ENCODE data around the gene ANO1. TPM values are rescaled to one million over a fixed set of nuclear protein-coding genes. Genes with fewer than 3 reads are reported as not detected.

Gene ANO1
- total RNA-seq, 1 experiment from 2014 or later, result 41.7 TPM

DNA sequence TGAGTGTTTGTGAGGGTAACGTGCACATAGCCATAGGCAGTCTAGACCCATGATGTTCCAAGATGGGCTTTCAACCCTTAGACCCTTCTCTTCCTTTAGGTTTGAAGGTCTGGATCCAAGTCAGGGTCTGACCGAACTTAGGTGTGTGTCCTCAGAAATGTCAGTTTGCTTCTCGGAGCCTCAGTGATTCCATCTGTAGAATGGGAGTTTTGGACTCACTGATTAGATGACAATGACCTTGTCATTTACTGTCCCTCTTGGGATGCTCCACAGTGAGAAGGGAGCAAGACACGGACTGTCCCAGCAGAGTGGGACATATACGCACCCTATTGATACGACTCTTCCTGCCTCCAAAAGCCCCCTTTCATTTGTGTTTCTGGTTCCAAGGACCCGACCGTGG lies 37.7 kb downstream of the ANO1 start:
- H3K4me1 ChIP-seq (ENCODE audit: control insufficient read depth in 1 of 2, insufficient read depth in 2 of 2, low read length in 2 of 2), result peaks cover 8 to 12% of the 10 kb centered on the region in 2 experiments
- intact Hi-C loops (cut with micrococcal nuclease), result no loop called here
- DNase-seq (ENCODE audit: low read depth, low spot score) (no peak), ATAC-seq (no peak)
- ChIA-PET CTCF (no interaction called here), POLR2A (no interaction called here), RAD21 (ENCODE audit: low non-redundant PET in 1 of 2, low total read pairs in 2 of 2, uncharacterized antibody in 2 of 2, unreplicated experiment in 2 of 2) (no interaction called here)
- no peaks in the 10 kb centered on the region for H3K79me2 ChIP-seq (ENCODE audit: insufficient read depth, low read length)
- no peaks in the 10 kb centered on the region for H4K20me1 ChIP-seq (ENCODE audit: insufficient read depth)
- no peaks in the 10 kb centered on the region for H3K9me2 ChIP-seq (ENCODE audit: insufficient read depth)
- no peaks in the 10 kb centered on the region for H3K27me3 ChIP-seq (ENCODE audit: insufficient read depth, low read length)
- H3K36me3 ChIP-seq (ENCODE audit: control insufficient read depth in 1 of 2, insufficient read depth in 2 of 2, low read length in 2 of 2), result no peaks in the 10 kb centered on the region; a peak in 1 of 4 replicates
- no peak overlapping the region for H3K4me2 ChIP-seq (ENCODE audit: low read length)
- no peak for TF ChIP-seq YY1 (IDR thresholded peaks at IDR 0.05; ENCODE audit: extremely low read depth, insufficient replicate concordance, low read depth, low read length)
- TF ChIP-seq POLR2AphosphoS5 (IDR thresholded peaks at IDR 0.05; ENCODE audit: low read depth, low read length), result no peak
- no peaks in the 10 kb centered on the region for H3K9me3 ChIP-seq (ENCODE audit: control insufficient read depth in 1 of 2, insufficient read depth in 1 of 2, low read depth in 1 of 2, low read length in 2 of 2)
- H3K9ac ChIP-seq (ENCODE audit: low read length), result no peak overlapping the region
- no TSS peak for BruUV-seq (replicated peaks)
- no peak overlapping the region for H2AFZ ChIP-seq (ENCODE audit: low read depth, low read length, poor library complexity, severe bottlenecking)
- no peak overlapping the region for H3K27ac ChIP-seq (ENCODE audit: low read depth, low read length)
- no peak overlapping the region for H3K4me3 ChIP-seq (replicated peaks in 1 of 2; ENCODE audit: low read depth in 1 of 2, low read length in 2 of 2)

DNA sequence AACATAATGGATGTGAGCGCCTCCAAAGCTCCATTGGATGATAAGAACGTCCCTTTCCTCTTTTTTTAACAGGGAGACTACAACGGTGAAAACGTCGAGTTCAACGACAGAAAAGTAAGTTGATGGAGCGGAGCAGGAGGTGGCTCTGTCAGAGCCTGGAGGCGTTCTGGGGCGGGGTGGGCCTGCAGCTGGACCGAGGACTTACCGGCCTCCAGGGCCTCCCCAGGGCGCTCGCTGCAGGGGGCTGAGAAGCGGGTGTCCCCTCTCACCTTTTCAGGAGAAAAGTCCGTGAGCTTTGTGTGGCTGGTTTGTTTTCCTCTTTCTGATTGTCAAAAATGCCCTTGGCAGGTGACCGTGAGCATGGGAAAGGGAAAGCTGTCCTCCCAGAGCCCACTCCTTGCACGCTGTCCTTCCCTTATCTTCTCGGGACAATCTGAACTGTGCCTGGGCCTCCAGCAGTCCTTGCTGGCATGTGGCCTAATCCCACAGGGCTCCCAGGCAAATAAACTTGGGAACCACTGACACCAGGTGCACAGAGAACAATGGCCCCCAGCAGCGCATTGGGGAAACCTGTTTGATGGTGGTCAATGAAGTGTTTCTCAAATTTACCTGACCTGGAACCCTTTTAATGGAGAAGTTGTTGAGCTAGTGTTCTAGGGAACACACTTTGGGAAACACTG lies 38.4 kb downstream of the ANO1 start:
- BruUV-seq (replicated peaks), result no TSS peak
- Histone ChIP-seq H3K79me2 (ENCODE audit: insufficient read depth, low read length) (no peaks in the 10 kb centered on the region), H3K27ac (ENCODE audit: low read depth, low read length) (no peak overlapping the region), H3K9me3 (ENCODE audit: control insufficient read depth in 1 of 2, insufficient read depth in 1 of 2, low read depth in 1 of 2, low read length in 2 of 2) (no peaks in the 10 kb centered on the region), H3K36me3 (ENCODE audit: control insufficient read depth in 1 of 2, insufficient read depth in 2 of 2, low read length in 2 of 2) (no peaks in the 10 kb centered on the region; a peak in 1 of 4 replicates), H3K27me3 (ENCODE audit: insufficient read depth, low read length) (no peaks in the 10 kb centered on the region), H2AFZ (ENCODE audit: low read depth, low read length, poor library complexity, severe bottlenecking) (no peak overlapping the region), H3K4me2 (ENCODE audit: low read length) (no peak overlapping the region), H3K4me3 (replicated peaks in 1 of 2; ENCODE audit: low read depth in 1 of 2, low read length in 2 of 2) (no peak overlapping the region), H4K20me1 (ENCODE audit: insufficient read depth) (no peaks in the 10 kb centered on the region), H3K9me2 (ENCODE audit: insufficient read depth) (no peaks in the 10 kb centered on the region), H3K9ac (ENCODE audit: low read length) (no peak overlapping the region), H3K4me1 (ENCODE audit: control insufficient read depth in 1 of 2, insufficient read depth in 2 of 2, low read length in 2 of 2) (peaks cover 5 to 6% of the 10 kb centered on the region in 2 experiments)
- ChIA-PET RAD21 (ENCODE audit: low non-redundant PET in 1 of 2, low total read pairs in 2 of 2, uncharacterized antibody in 2 of 2, unreplicated experiment in 2 of 2) (no interaction called here), CTCF (no interaction called here), POLR2A (no interaction called here)
- intact Hi-C loops (cut with micrococcal nuclease), result no loop called here
- DNase-seq (ENCODE audit: low read depth, low spot score) (no peak), ATAC-seq (no peak)
- TF ChIP-seq CEBPB (IDR thresholded peaks at IDR 0.05; ENCODE audit: low read depth) (no peak), POLR2A (IDR thresholded peaks at IDR 0.05; ENCODE audit: borderline replicate concordance, extremely low read depth, insufficient read depth, insufficient read length) (no peak), FOSL1 (IDR thresholded peaks at IDR 0.05; ENCODE audit: low read depth) (no peak), ELF1 (IDR thresholded peaks at IDR 0.05; ENCODE audit: borderline replicate concordance, low read depth) (no peak)
- TF ChIP-seq, protein P1, sequence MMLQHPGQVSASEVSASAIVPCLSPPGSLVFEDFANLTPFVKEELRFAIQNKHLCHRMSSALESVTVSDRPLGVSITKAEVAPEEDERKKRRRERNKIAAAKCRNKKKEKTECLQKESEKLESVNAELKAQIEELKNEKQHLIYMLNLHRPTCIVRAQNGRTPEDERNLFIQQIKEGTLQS (IDR thresholded peaks at IDR 0.05), result no peak
- TF ChIP-seq, protein P2, sequence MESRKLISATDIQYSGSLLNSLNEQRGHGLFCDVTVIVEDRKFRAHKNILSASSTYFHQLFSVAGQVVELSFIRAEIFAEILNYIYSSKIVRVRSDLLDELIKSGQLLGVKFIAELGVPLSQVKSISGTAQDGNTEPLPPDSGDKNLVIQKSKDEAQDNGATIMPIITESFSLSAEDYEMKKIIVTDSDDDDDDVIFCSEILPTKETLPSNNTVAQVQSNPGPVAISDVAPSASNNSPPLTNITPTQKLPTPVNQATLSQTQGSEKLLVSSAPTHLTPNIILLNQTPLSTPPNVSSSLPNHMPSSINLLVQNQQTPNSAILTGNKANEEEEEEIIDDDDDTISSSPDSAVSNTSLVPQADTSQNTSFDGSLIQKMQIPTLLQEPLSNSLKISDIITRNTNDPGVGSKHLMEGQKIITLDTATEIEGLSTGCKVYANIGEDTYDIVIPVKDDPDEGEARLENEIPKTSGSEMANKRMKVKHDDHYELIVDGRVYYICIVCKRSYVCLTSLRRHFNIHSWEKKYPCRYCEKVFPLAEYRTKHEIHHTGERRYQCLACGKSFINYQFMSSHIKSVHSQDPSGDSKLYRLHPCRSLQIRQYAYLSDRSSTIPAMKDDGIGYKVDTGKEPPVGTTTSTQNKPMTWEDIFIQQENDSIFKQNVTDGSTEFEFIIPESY (IDR thresholded peaks at IDR 0.05; ENCODE audit: extremely low read depth, insufficient replicate concordance, low read length), result no peak

Data from HCT116 (cell line).